Esophagus squamous epithelium (tissue), 5 donors: ENCODE data around the gene TMEM87B. TPM values are rescaled to one million over a fixed set of nuclear protein-coding genes. Genes with fewer than 3 reads are reported as not detected.

Experiments
- DNase-seq: peaks from one replicate; lab custom pipeline; 2025; lab: John Stamatoyannopoulos, UW
- H3K27ac ChIP-seq, 4 donors: fragments of 200-600 bp; sonication (generic); one replicate each; pipeline ENCODE4 v1.5.1; 2016 to 2019; ENCODE audit warnings: mild to moderate bottlenecking in 1 of 4
- H3K27me3 ChIP-seq, 4 donors: fragments of 200-600 bp; sonication (generic); 1 replicate in 3 of 4; 2 replicates in 1 of 4; pipeline versions ENCODE4 v1.5.1 to v1.6.0; 2017 to 2021; ENCODE audit warnings: antibody characterized with exemption in 1 of 4
- H3K36me3 ChIP-seq, 3 donors: fragments of 200-600 bp; sonication (generic); one replicate each; pipeline ENCODE4 v1.5.1; 2016 to 2019
- H3K4me1 ChIP-seq, 3 donors: fragments of 200-600 bp; sonication (generic); one replicate each; pipeline ENCODE4 v1.5.1; 2017 to 2019
- H3K4me3 ChIP-seq, 4 donors: fragments of 200-600 bp; sonication (generic); 1 replicate in 3 of 4; 2 replicates in 1 of 4; pipeline ENCODE4 v1.5.1; 2016 to 2019; ENCODE audit warnings: mild to moderate bottlenecking in 2 of 4, moderate library complexity in 1 of 4
- H3K9me3 ChIP-seq, 3 donors: fragments of 200-600 bp; sonication (generic); one replicate each; pipeline ENCODE4 v1.5.1; 2016 to 2019
- CTCF ChIP-seq, 6 experiments: fragments of 450-650 bp in 4 of 6; fragments of 200-600 bp in 2 of 6; sonication (generic) in 2 of 6; IDR thresholded peaks; one replicate each; pipeline ENCODE4 v1.5.1; 2016 to 2019; ENCODE audit warnings: antibody characterized with exemption in 6 of 6, mild to moderate bottlenecking in 4 of 6, moderate library complexity in 4 of 6
- POLR2A ChIP-seq, 4 donors: fragments of 450-650 bp; IDR thresholded peaks; one replicate each; pipeline ENCODE4 v1.6.1; 2017; ENCODE audit warnings: antibody characterized with exemption in 4 of 4, mild to moderate bottlenecking in 4 of 4, moderate library complexity in 3 of 4
- WGBS, 2 donors: methylation state at CpG; one replicate each; pipeline ENCODE4 v1.1.5; 2018; 5-methylcytosine and 5-hydroxymethylcytosine counted together
- intact Hi-C: fragments of 100-400 bp; cut with DNase I; formaldehyde crosslinking; loops from one replicate; pipeline ENCODE4 v1.15.0; 2022
- total RNA-seq, 4 donors: library from RNA; depleted of rRNA; stranded (reverse); fragments of >200 nt; gene quantifications; one replicate each; pipeline ENCODE4 v1.1.0, GENCODE V29; 2016
- donor health status: DM: yes; HTN: yes; CAD: no.

The TMEM87B gene
- total RNA-seq, 4 donors from 2014 or later, result 17.7 to 30.0 (median 23.6) TPM

DNA sequence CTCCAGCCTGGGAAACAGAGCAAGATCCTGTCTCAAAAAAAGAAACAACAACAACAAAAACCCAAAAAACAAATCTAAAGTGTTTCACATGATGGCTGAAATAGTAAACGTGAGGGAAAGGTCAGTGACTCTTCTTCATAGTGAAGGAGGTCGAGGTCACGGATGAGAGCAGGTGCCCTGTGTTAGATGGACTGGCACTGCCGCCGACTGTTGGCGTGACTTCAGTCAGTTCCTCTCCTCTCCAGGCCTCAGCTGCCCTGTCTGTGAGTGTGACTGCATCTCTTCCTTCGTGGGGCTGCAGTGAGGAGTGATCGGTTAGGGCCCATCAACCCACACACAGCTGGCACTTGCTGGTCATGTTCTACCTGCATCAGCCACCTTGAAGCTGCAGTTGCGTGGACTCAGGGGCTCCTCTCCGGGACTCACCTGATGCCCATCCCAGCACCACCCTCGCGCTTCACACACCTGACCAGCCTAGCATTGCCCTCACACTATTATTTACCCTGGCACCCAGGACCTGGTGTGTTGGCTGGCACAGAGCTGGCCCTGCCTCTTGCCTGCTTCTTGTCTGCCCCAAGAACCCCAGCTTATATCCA lies 30.1 kb upstream of the TMEM87B start:
- Histone ChIP-seq H3K4me1 (no peaks in the 10 kb centered on the region), H3K9me3 (no peaks in the 10 kb centered on the region), H3K4me3 (no peak overlapping the region), H3K36me3 (peaks cover 0 to 17% (median 0%) of the 10 kb centered on the region in 3 donors), H3K27ac (no peak overlapping the region), H3K27me3 (no peaks in the 10 kb centered on the region)
- 88 to 89% methylated on average over 12 of the region's 12 CpGs for WGBS, 2 donors
- no peak for TF ChIP-seq CTCF (IDR thresholded peaks at IDR 0.05)
- no peak for TF ChIP-seq POLR2A (IDR thresholded peaks at IDR 0.05)
- intact Hi-C loops, result no loop called here
- no peak for DNase-seq

GRCh38 chr2:112026509-112026908 lies 28.6 kb upstream of the TMEM87B start:
- DNase-seq, result no peak
- no peak overlapping the region for H3K27ac ChIP-seq

DNA sequence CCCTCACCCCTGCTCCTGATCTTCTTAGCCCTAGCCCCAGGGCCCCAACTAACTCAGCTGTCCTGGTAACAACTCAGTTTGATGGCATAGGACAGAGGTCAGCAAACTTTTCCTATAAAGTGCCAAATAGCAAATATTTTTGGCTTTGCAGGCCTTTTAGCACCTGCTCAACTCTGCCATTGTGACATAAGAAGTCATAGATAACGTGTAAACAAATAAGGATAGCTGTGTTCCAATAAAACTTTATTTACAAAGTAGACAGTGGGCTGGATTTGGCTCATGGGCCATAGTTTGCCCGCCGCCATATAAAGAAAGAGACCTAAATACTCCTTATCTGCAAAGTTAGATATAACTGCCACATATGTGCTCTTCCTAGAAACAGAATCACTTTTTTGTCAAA lies 27.3 kb upstream of the TMEM87B start:
- peaks cover 8 to 24% (median 17%) of the 10 kb centered on the region in 3 donors for H3K4me1 ChIP-seq
- H3K27me3 ChIP-seq, result no peaks in the 10 kb centered on the region
- no peak for DNase-seq
- TF ChIP-seq CTCF (IDR thresholded peaks at IDR 0.05) (no peak), POLR2A (IDR thresholded peaks at IDR 0.05) (no peak)
- 92 to 95% methylated on average over 3 of the region's 3 CpGs for WGBS, 2 donors
- no peak overlapping the region for H3K27ac ChIP-seq
- no peaks in the 10 kb centered on the region for H3K9me3 ChIP-seq
- no peak overlapping the region for H3K4me3 ChIP-seq
- H3K36me3 ChIP-seq, result peaks cover 0 to 4% (median 0%) of the 10 kb centered on the region in 3 donors
- intact Hi-C loops, result no loop called here

More at GRCh38 chr2:112026509-112026908, 28.6 kb upstream of the TMEM87B start:
- no peak overlapping the region for H3K4me3 ChIP-seq
- no peaks in the 10 kb centered on the region for H3K27me3 ChIP-seq
- peaks cover 0 to 11% (median 4%) of the 10 kb centered on the region in 3 donors for H3K4me1 ChIP-seq
- H3K9me3 ChIP-seq, result no peaks in the 10 kb centered on the region
- H3K36me3 ChIP-seq, result peaks cover 0 to 15% (median 0%) of the 10 kb centered on the region in 3 donors
- TF ChIP-seq CTCF (IDR thresholded peaks at IDR 0.05) (no peak), POLR2A (IDR thresholded peaks at IDR 0.05) (no peak)
- WGBS, 2 donors, result 74 to 79% methylated on average over 8 of the region's 8 CpGs
- intact Hi-C loops, result no loop called here

- Histone ChIP-seq H3K27me3 (no peaks in the 10 kb centered on the region), H3K4me3 (no peak overlapping the region), H3K9me3 (no peaks in the 10 kb centered on the region), H3K27ac (no peak overlapping the region), H3K36me3 (no peaks in the 10 kb centered on the region), H3K4me1 (peaks cover 18 to 38% (median 30%) of the 10 kb centered on the region in 3 donors)
- intact Hi-C loops, result no loop called here
- no peak for TF ChIP-seq CTCF (IDR thresholded peaks at IDR 0.05)
- TF ChIP-seq POLR2A (IDR thresholded peaks at IDR 0.05), result no peak
- DNase-seq, result no peak
- WGBS, 2 donors, result 91 to 95% methylated on average over 2 of the region's 2 CpGs
Observed at GRCh38 chr2:112029164-112029563, 25.9 kb upstream of the TMEM87B start.

DNA sequence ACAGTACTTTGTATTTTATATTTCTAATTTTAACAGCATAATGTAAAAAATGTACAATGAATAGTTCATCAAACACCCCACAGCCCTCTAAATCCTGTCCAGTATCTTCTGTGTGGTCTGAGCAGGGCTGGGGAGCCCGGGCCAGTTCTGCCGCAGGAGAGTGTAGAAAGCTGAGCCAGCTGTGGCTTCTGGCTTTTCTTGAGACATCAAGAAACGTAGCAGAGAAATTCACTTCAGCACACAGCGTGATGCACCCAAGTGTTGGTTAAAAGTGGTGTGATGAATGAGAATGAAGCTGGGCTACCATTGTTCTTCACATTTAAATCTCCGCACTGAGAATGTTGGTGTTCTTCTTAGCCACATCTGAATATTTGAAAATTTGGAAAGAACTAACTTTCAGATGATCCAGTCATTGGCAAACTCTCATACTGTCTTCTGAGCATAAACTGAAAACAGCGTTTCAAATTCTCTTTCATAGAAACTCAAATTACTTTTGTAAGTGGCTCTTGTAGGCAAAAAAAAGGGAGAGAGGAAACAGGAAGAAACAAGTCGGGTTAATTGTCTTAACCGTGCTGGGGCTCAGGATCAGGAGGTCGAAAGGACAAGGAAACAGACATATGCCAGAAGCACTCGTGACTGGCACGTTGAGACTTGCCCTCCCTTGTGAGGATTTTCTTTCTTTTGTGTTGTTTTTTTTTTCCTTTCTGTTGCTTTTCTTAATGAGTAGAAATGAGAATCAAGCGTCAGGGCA lies 23.4 kb upstream of the TMEM87B start:
- peak overlapping the region in 2 of 4 donors; percentile 9 to 39 for H3K4me3 ChIP-seq

More for the DNA sequence above, 23.4 kb upstream of the TMEM87B start:
- TF ChIP-seq POLR2A (IDR thresholded peaks at IDR 0.05) (no peak), CTCF (IDR thresholded peaks at IDR 0.05) (no peak)
- WGBS, 2 donors, result 11 to 12% methylated on average over 12 of the region's 12 CpGs
- intact Hi-C loops, result no loop called here
- no peaks in the 10 kb centered on the region for H3K36me3 ChIP-seq
- H3K27ac ChIP-seq, result peak overlapping the region; percentile 65 to 85 (median 78)
- no peaks in the 10 kb centered on the region for H3K27me3 ChIP-seq
- peaks cover 18 to 51% (median 30%) of the 10 kb centered on the region in 3 donors for H3K4me1 ChIP-seq
- no peaks in the 10 kb centered on the region for H3K9me3 ChIP-seq
- no peak for DNase-seq
